K562 (cell line): ENCODE measurements around the gene PCCA. TPM values are rescaled to one million over a fixed set of nuclear protein-coding genes. Genes with fewer than 3 reads are reported as not detected.

Experiments
- BRD9 ChIP-seq: fragments of 450-650 bp; IDR thresholded peaks from 2 replicates; pipeline ENCODE4 v1.6.1; 2018; ENCODE audit warnings: low read depth; ENCODE audit not compliant: partially characterized antibody
- CHD2 ChIP-seq: IDR thresholded peaks from 2 replicates; pipeline ENCODE4 v1.6.1; 2011; ENCODE audit warnings: low read depth, low read length
- EHMT2 ChIP-seq: fragments of 450-650 bp; IDR thresholded peaks from 2 replicates; pipeline ENCODE4 v1.6.1; 2018; ENCODE audit warnings: antibody characterized with exemption
- ETV5 ChIP-seq: sonication (generic); formaldehyde crosslinking; IDR thresholded peaks from 2 replicates; pipeline ENCODE4 v1.4.0; 2020; ENCODE audit warnings: low read depth, mild to moderate bottlenecking, missing genetic modification reagents
- HDAC1 ChIP-seq, 2 experiments: fragments of 450-650 bp; IDR thresholded peaks; 2 replicates each; pipeline ENCODE4 v1.6.1; 2016 to 2017; ENCODE audit warnings: inconsistent platforms in 1 of 2, mild to moderate bottlenecking in 1 of 2, moderate library complexity in 1 of 2
- HIVEP1 ChIP-seq: fragments of 250-450 bp; sonication (Bioruptor Pico); IDR thresholded peaks from 2 replicates; pipeline ENCODE4 v1.4.0; 2020; ENCODE audit warnings: mild to moderate bottlenecking
- IRF9 ChIP-seq: fragments of 450-650 bp; IDR thresholded peaks from 2 replicates; pipeline ENCODE4 v1.6.1; 2016; ENCODE audit warnings: missing biosample characterization, missing genetic modification characterization
- MYBL2 ChIP-seq, 2 experiments: fragments of 450-650 bp in 1 of 2; sonication (generic) in 1 of 2; formaldehyde crosslinking in 1 of 2; IDR thresholded peaks; 2 replicates each; pipeline versions ENCODE4 v1.6.1 to v1.8.1; 2017 to 2022; ENCODE audit warnings: borderline replicate concordance in 1 of 2, inconsistent platforms in 1 of 2, low read depth in 1 of 2, mild to moderate bottlenecking in 1 of 2, missing genetic modification reagents in 1 of 2, moderate library complexity in 1 of 2
- PHB2 ChIP-seq: fragments of 450-650 bp; IDR thresholded peaks from 2 replicates; pipeline ENCODE4 v1.6.1; 2017; ENCODE audit warnings: low read depth
- RCOR1 ChIP-seq, 2 experiments: IDR thresholded peaks; 2 replicates each; pipeline ENCODE4 v1.6.1; 2012; ENCODE audit warnings: low read depth in 2 of 2, low read length in 2 of 2, borderline replicate concordance in 1 of 2, improper control_type of control experiment in 1 of 2
- SOX6 ChIP-seq: fragments of 450-650 bp; IDR thresholded peaks from 2 replicates; pipeline ENCODE4 v1.6.1; 2014; ENCODE audit warnings: mild to moderate bottlenecking
- ZNF764 ChIP-seq: fragments of 250-450 bp; sonication (Bioruptor Pico); IDR thresholded peaks from 2 replicates; pipeline ENCODE4 v1.4.0; 2020; ENCODE audit warnings: low read depth, mild to moderate bottlenecking, moderate library complexity
- ZSCAN29 ChIP-seq: fragments of 450-650 bp; IDR thresholded peaks from 2 replicates; pipeline ENCODE4 v1.6.1; 2017
- polyA plus RNA-seq, 8 experiments: library from polyadenylated mRNA; depleted of rRNA in 4 of 8; stranded (reverse) in 5 of 8; unstranded in 3 of 8; fragments of >200 nt; fragmentation: Nextera tagmentation in 2 of 8; fragmentation: Illumina TruSeq in 1 of 8; extraction: Ambion mirVana in 2 of 8; extraction: Trizol in 1 of 8; gene quantifications; 2 replicates each; pipeline versions ENCODE4 v1.2.1 to v1.2.3, GENCODE V29; 2011 to 2014; ENCODE audit warnings: inconsistent platforms in 1 of 8, missing spikeins in 1 of 8
- total RNA-seq, 7 experiments: library from RNA; depleted of rRNA in 6 of 7; stranded (reverse); fragments of >200 nt in 6 of 7; fragmentation: Illumina TruSeq in 2 of 7; extraction: Trizol in 2 of 7; gene quantifications; 2 replicates each; pipeline versions ENCODE4 v1.2.1 to v1.2.3, GENCODE V29; 2011 to 2021; ENCODE audit warnings: low replicate concordance in 1 of 7
- TF ChIP-seq, protein P1 (sequence below): fragments of 450-650 bp; IDR thresholded peaks from 2 replicates; pipeline ENCODE4 v1.6.1; 2016; ENCODE audit warnings: low read depth

The PCCA gene
- total and polyA plus RNA-seq, 9 of the 15 experiments (the other 6 are each of a cell fraction or from before 2014, with no cell fraction given): 5.2 to 14.1 (median 9.7) TPM

- TF ChIP-seq, protein P1, sequence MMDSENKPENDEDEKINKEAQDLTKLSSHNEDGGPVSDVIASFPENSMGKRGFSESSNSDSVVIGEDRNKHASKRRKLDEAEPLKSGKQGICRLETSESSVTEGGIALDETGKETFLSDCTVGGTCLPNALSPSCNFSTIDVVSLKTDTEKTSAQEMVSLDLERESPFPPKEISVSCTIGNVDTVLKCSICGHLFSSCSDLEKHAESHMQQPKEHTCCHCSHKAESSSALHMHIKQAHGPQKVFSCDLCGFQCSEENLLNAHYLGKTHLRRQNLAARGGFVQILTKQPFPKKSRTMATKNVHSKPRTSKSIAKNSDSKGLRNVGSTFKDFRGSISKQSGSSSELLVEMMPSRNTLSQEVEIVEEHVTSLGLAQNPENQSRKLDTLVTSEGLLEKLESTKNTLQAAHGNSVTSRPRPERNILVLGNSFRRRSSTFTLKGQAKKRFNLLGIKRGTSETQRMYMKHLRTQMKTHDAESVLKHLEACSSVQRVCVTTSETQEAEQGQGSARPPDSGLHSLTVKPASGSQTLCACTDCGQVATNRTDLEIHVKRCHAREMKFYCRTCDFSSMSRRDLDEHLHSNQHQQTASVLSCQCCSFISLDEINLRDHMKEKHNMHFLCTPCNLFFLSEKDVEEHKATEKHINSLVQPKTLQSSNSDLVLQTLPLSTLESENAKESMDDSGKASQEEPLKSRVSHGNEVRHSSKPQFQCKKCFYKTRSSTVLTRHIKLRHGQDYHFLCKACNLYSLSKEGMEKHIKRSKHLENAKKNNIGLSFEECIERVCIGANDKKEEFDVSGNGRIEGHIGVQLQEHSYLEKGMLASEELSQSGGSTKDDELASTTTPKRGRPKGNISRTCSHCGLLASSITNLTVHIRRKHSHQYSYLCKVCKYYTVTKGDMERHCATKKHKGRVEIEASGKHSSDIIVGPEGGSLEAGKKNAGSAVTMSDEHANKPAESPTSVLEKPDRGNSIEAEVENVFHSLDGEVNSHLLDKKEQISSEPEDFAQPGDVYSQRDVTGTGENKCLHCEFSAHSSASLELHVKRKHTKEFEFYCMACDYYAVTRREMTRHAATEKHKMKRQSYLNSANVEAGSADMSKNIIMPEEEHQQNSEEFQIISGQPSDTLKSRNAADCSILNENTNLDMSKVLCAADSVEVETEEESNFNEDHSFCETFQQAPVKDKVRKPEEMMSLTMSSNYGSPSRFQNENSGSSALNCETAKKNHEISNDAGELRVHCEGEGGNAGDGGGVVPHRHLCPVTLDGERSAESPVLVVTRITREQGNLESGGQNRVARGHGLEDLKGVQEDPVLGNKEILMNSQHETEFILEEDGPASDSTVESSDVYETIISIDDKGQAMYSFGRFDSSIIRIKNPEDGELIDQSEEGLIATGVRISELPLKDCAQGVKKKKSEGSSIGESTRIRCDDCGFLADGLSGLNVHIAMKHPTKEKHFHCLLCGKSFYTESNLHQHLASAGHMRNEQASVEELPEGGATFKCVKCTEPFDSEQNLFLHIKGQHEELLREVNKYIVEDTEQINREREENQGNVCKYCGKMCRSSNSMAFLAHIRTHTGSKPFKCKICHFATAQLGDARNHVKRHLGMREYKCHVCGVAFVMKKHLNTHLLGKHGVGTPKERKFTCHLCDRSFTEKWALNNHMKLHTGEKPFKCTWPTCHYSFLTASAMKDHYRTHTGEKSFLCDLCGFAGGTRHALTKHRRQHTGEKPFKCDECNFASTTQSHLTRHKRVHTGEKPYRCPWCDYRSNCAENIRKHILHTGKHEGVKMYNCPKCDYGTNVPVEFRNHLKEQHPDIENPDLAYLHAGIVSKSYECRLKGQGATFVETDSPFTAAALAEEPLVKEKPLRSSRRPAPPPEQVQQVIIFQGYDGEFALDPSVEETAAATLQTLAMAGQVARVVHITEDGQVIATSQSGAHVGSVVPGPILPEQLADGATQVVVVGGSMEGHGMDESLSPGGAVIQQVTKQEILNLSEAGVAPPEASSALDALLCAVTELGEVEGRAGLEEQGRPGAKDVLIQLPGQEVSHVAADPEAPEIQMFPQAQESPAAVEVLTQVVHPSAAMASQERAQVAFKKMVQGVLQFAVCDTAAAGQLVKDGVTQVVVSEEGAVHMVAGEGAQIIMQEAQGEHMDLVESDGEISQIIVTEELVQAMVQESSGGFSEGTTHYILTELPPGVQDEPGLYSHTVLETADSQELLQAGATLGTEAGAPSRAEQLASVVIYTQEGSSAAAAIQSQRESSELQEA: no peak
- TF ChIP-seq MYBL2 (IDR thresholded peaks at IDR 0.05; ENCODE audit: low read depth) (no peak), MYBL2 (CRISPR knock-in tag; IDR thresholded peaks at IDR 0.05; ENCODE audit: borderline replicate concordance) (no peak), RCOR1 (IDR thresholded peaks at IDR 0.05; ENCODE audit: borderline replicate concordance in 1 of 2, low read depth in 2 of 2, low read length in 2 of 2) (no peak), BRD9 (no peak), EHMT2 (no peak), IRF9 (no peak), HIVEP1 (CRISPR knock-in tag) (no peak), HDAC1 (IDR thresholded peaks at IDR 0.05) (no peak), PHB2 (no peak), SOX6 (no peak), CHD2 (no peak), ZNF764 (CRISPR knock-in tag) (no peak), ETV5 (no peak), ZSCAN29 (no peak)
- TF ChIP-seq, all 486 proteins: peak for 0
Observed at GRCh38 chr13:100211016-100211710, 122.3 kb downstream of the PCCA start (continued).
